ENCODE measurements around the gene HOXB8.

Gene HOXB8

GRCh38 chr17:48611681-48612455 is 3.2 kb downstream of the HOXB8 start:
- TF ChIP-seq CTCF (IDR thresholded peaks at IDR 0.05; ENCODE audit: unreplicated experiment in 3 of 3): no peak
- Mint-ChIP-seq H3K4me3 (peak overlapping the region; percentile 94 to 98 (median 94)), H3K27me3 (ENCODE audit: low read depth) (peaks cover 78% of the 10 kb centered on the region), H3K9me3 (no peaks in the 10 kb centered on the region), H3K27ac (peak overlapping the region in 2 of 3 experiments; percentile 98 to 99), H3K4me1 (peaks cover 52% of the 10 kb centered on the region), H3K36me3 (ENCODE audit: low read depth) (peaks cover 12% of the 10 kb centered on the region)

- Mint-ChIP-seq H3K27ac (peak overlapping the region in 2 of 3 experiments; percentile 98 to 99), H3K27me3 (ENCODE audit: low read depth) (peaks cover 77% of the 10 kb centered on the region), H3K9me3 (no peaks in the 10 kb centered on the region), H3K4me1 (peaks cover 54% of the 10 kb centered on the region), H3K36me3 (ENCODE audit: low read depth) (peaks cover 12% of the 10 kb centered on the region), H3K4me3 (peak overlapping the region; percentile 94 to 98 (median 94))
- TF ChIP-seq CTCF (IDR thresholded peaks at IDR 0.05; ENCODE audit: unreplicated experiment in 3 of 3): no peak
Measured at GRCh38 chr17:48611213-48611612, 3.9 kb downstream of the HOXB8 start.

GRCh38 chr17:48610282-48611211 is 4.5 kb downstream of the HOXB8 start, which contains the start of gene HOXB7:
Gene HOXB7, minus strand, starts transcription at chr17:48611017. Its CDS starts 99 bp downstream, at chr17:48610918.
- peaks cover 12% of the 10 kb centered on the region for H3K36me3 Mint-ChIP-seq (ENCODE audit: low read depth)
- peaks cover 75% of the 10 kb centered on the region for H3K27me3 Mint-ChIP-seq (ENCODE audit: low read depth)
- peak within 1 kb of the TSS in 2 of 3 experiments; percentile 98 to 99 for H3K27ac Mint-ChIP-seq
- TF ChIP-seq CTCF (IDR thresholded peaks at IDR 0.05; ENCODE audit: unreplicated experiment in 3 of 3): no peak
- H3K4me1 Mint-ChIP-seq: peaks cover 52% of the 10 kb centered on the region
- H3K9me3 Mint-ChIP-seq: no peaks in the 10 kb centered on the region
- H3K4me3 Mint-ChIP-seq: peak within 1 kb of the TSS; percentile 94 to 98 (median 94)

GRCh38 chr17:48609759-48610281 is 5.3 kb downstream of the HOXB8 start:
- Mint-ChIP-seq H3K4me1 (peaks cover 46% of the 10 kb centered on the region), H3K36me3 (ENCODE audit: low read depth) (peaks cover 12% of the 10 kb centered on the region), H3K27ac (peak overlapping the region in 2 of 3 experiments; percentile 98 to 99), H3K4me3 (peak overlapping the region; percentile 94 to 98 (median 94)), H3K27me3 (ENCODE audit: low read depth) (peaks cover 68% of the 10 kb centered on the region), H3K9me3 (no peaks in the 10 kb centered on the region)
- no peak for TF ChIP-seq CTCF (IDR thresholded peaks at IDR 0.05; ENCODE audit: unreplicated experiment in 3 of 3)

- peaks cover 45% of the 10 kb centered on the region for H3K4me1 Mint-ChIP-seq
- H3K9me3 Mint-ChIP-seq: no peaks in the 10 kb centered on the region
- no peak for TF ChIP-seq CTCF (IDR thresholded peaks at IDR 0.05; ENCODE audit: unreplicated experiment in 3 of 3)
- H3K27me3 Mint-ChIP-seq (ENCODE audit: low read depth): peaks cover 60% of the 10 kb centered on the region
- H3K4me3 Mint-ChIP-seq: peak overlapping the region; percentile 94 to 98 (median 94)
- peaks cover 12% of the 10 kb centered on the region for H3K36me3 Mint-ChIP-seq (ENCODE audit: low read depth)
- H3K27ac Mint-ChIP-seq: peak overlapping the region in 2 of 3 experiments; percentile 98 to 99
Measured at GRCh38 chr17:48609033-48609432, 6.1 kb downstream of the HOXB8 start.
